Body of pancreas (tissue), 4 donors: Measurements from ENCODE around the gene TEAD1.

ENCODE experiments used
- CTCF ChIP-seq, 7 experiments: fragments of 450-650 bp in 4 of 7; fragments of 200-600 bp in 3 of 7; sonication (generic) in 3 of 7; IDR thresholded peaks; one replicate each; pipeline ENCODE4 v1.5.1; 2016 to 2019; ENCODE audit warnings: antibody characterized with exemption in 7 of 7
- POLR2A ChIP-seq, 3 donors: fragments of 450-650 bp; IDR thresholded peaks; one replicate each; pipeline ENCODE4 v1.6.1; 2016; ENCODE audit warnings: antibody characterized with exemption in 3 of 3, mild to moderate bottlenecking in 2 of 3

- TF ChIP-seq CTCF (IDR thresholded peaks at IDR 0.05) (peak in 1 of 7 experiments; percentile 6), POLR2A (IDR thresholded peaks at IDR 0.05) (no peak)
Measured at GRCh38 chr11:12809864-12810567, 135.8 kb downstream of the TEAD1 start.
